K562 (cell line): ENCODE measurements around the gene CPLX3. TPM values are rescaled to one million over a fixed set of nuclear protein-coding genes. Genes with fewer than 3 reads are reported as not detected.

ENCODE experiments used
- ATAC-seq: fragments of 200-7000 bp; cut with Tn5 transposase; 3 replicates; pipeline ENCODE4 v1.9.1; 2020; ENCODE audit warnings: moderate library complexity
- BruUV-seq: library from RNA; stranded (reverse); fragments of 400-500 nt; replicated peaks from 2 replicates; lab custom pipeline; 2021; lab: Mats Ljungman, UMichigan
- CTCF ChIA-PET: fragments of 300-600 bp; formaldehyde crosslinking; extraction: SDS; loops from one replicate; lab custom pipeline; 2021; ENCODE audit warnings: low intra/inter-chr PET ratio; lab: Yijun Ruan, JAX
- POLR2A ChIA-PET: fragments of 300-600, 350-650 bp; sonication (Branson Sonifier 250); formaldehyde crosslinking; extraction: SDS; loops from one replicate; lab custom pipeline; 2021; ENCODE audit warnings: antibody characterized with exemption, inconsistent platforms; lab: Yijun Ruan, JAX
- DNase-seq, 4 experiments: peaks; one replicate each; pipeline versions ENCODE4 v3.0.0 to v3.0.0-alpha.2; 2011 to 2018; ENCODE audit warnings: low spot score in 3 of 4, mixed read lengths in 3 of 4; ENCODE audit errors: extremely low read depth in 1 of 4
- FAIRE-seq: peaks from 2 replicates; lab custom pipeline; 2011; peaks lifted over from hg19 to GRCh38; lab: Jason Lieb, UNC
- H2AFZ ChIP-seq: 2 replicates; pipeline ENCODE4 v1.6.0; 2011; ENCODE audit warnings: low read depth, low read length, control low read depth, inconsistent platforms
- H3K27ac ChIP-seq: fragments of 200-600 bp; 3 replicates; pipeline ENCODE4 v1.8.0; 2011; ENCODE audit warnings: low read depth, mild to moderate bottlenecking, control low read depth, inconsistent platforms, low read length, moderate library complexity, mixed read lengths; ENCODE audit errors: extremely low read depth
- H3K27me3 ChIP-seq, 2 experiments: fragments of 300-600 bp in 1 of 2; 2 replicates in 1 of 2; 3 replicates in 1 of 2; pipeline versions ENCODE4 v1.6.0 to v1.8.0; 2011; ENCODE audit warnings: inconsistent platforms in 2 of 2, low read length in 2 of 2, mild to moderate bottlenecking in 1 of 2, mixed read lengths in 1 of 2, moderate library complexity in 1 of 2; ENCODE audit not compliant: control insufficient read depth in 2 of 2, insufficient read depth in 2 of 2
- H3K36me3 ChIP-seq: fragments of 300-600 bp; 3 replicates; pipeline ENCODE4 v1.8.0; 2011; ENCODE audit warnings: mild to moderate bottlenecking, low read length, inconsistent platforms; ENCODE audit not compliant: control insufficient read depth, insufficient read depth
- H3K4me1 ChIP-seq, 2 experiments: fragments of 200-600 bp in 1 of 2; replicated peaks in 1 of 2; 2 replicates in 1 of 2; 3 replicates in 1 of 2; pipeline versions ENCODE4 v1.5.1 to v1.8.0; 2011; ENCODE audit warnings: inconsistent platforms in 2 of 2, low read length in 2 of 2, mild to moderate bottlenecking in 1 of 2, mixed read lengths in 1 of 2, moderate library complexity in 1 of 2; ENCODE audit not compliant: control insufficient read depth in 2 of 2, insufficient read depth in 2 of 2
- H3K4me2 ChIP-seq: 2 replicates; pipeline ENCODE4 v1.6.1; 2011; ENCODE audit warnings: low read length, control low read depth, inconsistent platforms, mixed read lengths; ENCODE audit not compliant: insufficient read depth
- H3K4me3 ChIP-seq: fragments of 200-600 bp; sonication (generic), shearing (Covaris generic); 2 replicates; pipeline ENCODE4 v1.5.1; 2016; ENCODE audit warnings: control low read depth, inconsistent platforms
- H3K79me2 ChIP-seq: fragments of 200-600 bp; 3 replicates; pipeline ENCODE4 v1.8.0; 2011; ENCODE audit warnings: low read length, inconsistent platforms; ENCODE audit not compliant: control insufficient read depth, insufficient read depth
- H3K9ac ChIP-seq, 2 experiments: 2 replicates each; pipeline versions ENCODE4 v1.6.0 to v1.6.1; 2011; ENCODE audit warnings: low read depth in 2 of 2, low read length in 2 of 2, control low read depth in 1 of 2, inconsistent platforms in 1 of 2, mild to moderate bottlenecking in 1 of 2, mixed read lengths in 1 of 2; ENCODE audit not compliant: insufficient read depth in 1 of 2
- H3K9me1 ChIP-seq: one replicate; pipeline ENCODE4 v1.6.0; 2011; ENCODE audit warnings: inconsistent platforms, mild to moderate bottlenecking, low read length, moderate library complexity; ENCODE audit not compliant: control insufficient read depth, insufficient read depth
- H3K9me3 ChIP-seq: replicated peaks from 2 replicates; pipeline ENCODE4 v1.5.1; 2011; ENCODE audit warnings: low read depth, low read length, inconsistent platforms; ENCODE audit not compliant: control insufficient read depth, insufficient read depth
- H4K20me1 ChIP-seq: replicated peaks from 2 replicates; pipeline ENCODE4 v1.6.1; 2011; ENCODE audit warnings: low read length, inconsistent platforms, mixed read lengths; ENCODE audit not compliant: control insufficient read depth, insufficient read depth
- KDM1A ChIP-seq, 2 experiments: fragments of 450-650 bp; IDR thresholded peaks; 2 replicates each; pipeline ENCODE4 v1.6.1; 2016; ENCODE audit warnings: mild to moderate bottlenecking in 2 of 2
- POLR2A ChIP-seq: fragments of 450-650 bp; conservative IDR thresholded peaks from 2 replicates; pipeline ENCODE4 v1.6.1; 2016
- THRAP3 ChIP-seq: fragments of 450-650 bp; IDR thresholded peaks from 2 replicates; pipeline ENCODE4 v1.6.1; 2016; ENCODE audit warnings: mild to moderate bottlenecking, inconsistent platforms, borderline replicate concordance
- ZNF57 ChIP-seq: fragments of 450-650 bp; formaldehyde crosslinking; IDR thresholded peaks from 2 replicates; pipeline ENCODE4 v1.4.0; 2020; ENCODE audit warnings: mild to moderate bottlenecking, moderate library complexity
- WGBS: fragments of 100-300 bp; shearing (Covaris generic); methylation state at CpG from one replicate; pipeline ENCODE4 v1.1.6; 2016; ENCODE audit warnings: low coverage, mixed read lengths; ENCODE audit not compliant: insufficient coverage; ENCODE audit errors: missing lambda C conversion rate; 5-methylcytosine and 5-hydroxymethylcytosine counted together
- in situ Hi-C: fragments of 300-500 bp; cut with MboI; formaldehyde crosslinking; loops from 4 replicates; pipeline ENCODE4 v1.15.0; 2018; ENCODE audit warnings: inconsistent platforms, mixed read lengths
- intact Hi-C: fragments of 100-400 bp; cut with micrococcal nuclease; formaldehyde crosslinking; loops from 2 replicates; pipeline ENCODE4 v1.14.2; 2022
- polyA plus RNA-seq, 8 experiments: library from polyadenylated mRNA; depleted of rRNA in 4 of 8; stranded (reverse) in 5 of 8; unstranded in 3 of 8; fragments of >200 nt; fragmentation: Nextera tagmentation in 2 of 8; fragmentation: Illumina TruSeq in 1 of 8; extraction: Ambion mirVana in 2 of 8; extraction: Trizol in 1 of 8; gene quantifications; 2 replicates each; pipeline versions ENCODE4 v1.2.1 to v1.2.3, GENCODE V29; 2011 to 2014; ENCODE audit warnings: inconsistent platforms in 1 of 8, missing spikeins in 1 of 8
- total RNA-seq, 7 experiments: library from RNA; depleted of rRNA in 6 of 7; stranded (reverse); fragments of >200 nt in 6 of 7; fragmentation: Illumina TruSeq in 2 of 7; extraction: Trizol in 2 of 7; gene quantifications; 2 replicates each; pipeline versions ENCODE4 v1.2.1 to v1.2.3, GENCODE V29; 2011 to 2021; ENCODE audit warnings: low replicate concordance in 1 of 7

Gene CPLX3
- total and polyA plus RNA-seq, 9 of the 15 experiments (the other 6 are each of a cell fraction or from before 2014, with no cell fraction given): not detected

- in situ Hi-C loops (no loop called here), intact Hi-C loops (no loop called here)
- no peak for DNase-seq
- TF ChIP-seq THRAP3 (no peak), POLR2A (0 out of 2 replicates have a peak, but pooled peaks have one; percentile 9)
- no peak for FAIRE-seq
- ATAC-seq: no peak
- ChIA-PET CTCF (interaction anchor here (0.6 to 1.3 kb wide), 2 partner anchors 34 to 116 kb away, joined by 4 to 6 read pairs; no protein-coding TSS in a partner anchor), POLR2A (interaction anchor here (0.6 to 1.2 kb wide), 4 partner anchors 28 to 859 kb away, joined by 3 to 4 read pairs (median 4); no protein-coding TSS in a partner anchor)
- no peak overlapping the region for H3K4me2 ChIP-seq
- peaks cover 7% of the 10 kb centered on the region for H3K9me1 ChIP-seq
- H3K4me1 ChIP-seq: peaks cover 0 to 27% of the 10 kb centered on the region in 2 experiments; a peak in 3 of 5 replicates
- peaks cover 42% of the 10 kb centered on the region; the same call in 2 of the 3 replicates for H3K36me3 ChIP-seq
- no peak overlapping the region for H3K4me3 ChIP-seq
- H3K9me3 ChIP-seq: no peaks in the 10 kb centered on the region
- peak overlapping the region in 1 of 2 experiments; percentile 52; a peak in 1 of 4 replicates for H3K9ac ChIP-seq
- no peak overlapping the region for H3K27ac ChIP-seq
- H2AFZ ChIP-seq: no peak overlapping the region
- no peaks in the 10 kb centered on the region for H3K79me2 ChIP-seq
- peaks cover 0 to 8% of the 10 kb centered on the region in 2 experiments; a peak in 1 of 5 replicates for H3K27me3 ChIP-seq
- 65% methylated on average over 5 of the region's 6 CpGs for WGBS
- H4K20me1 ChIP-seq: peaks cover 1% of the 10 kb centered on the region
- BruUV-seq: no TSS peak
Observed at GRCh38 chr15:74804935-74805334, 21.5 kb upstream of the CPLX3 start.

- in situ Hi-C loops: no loop called here
- intact Hi-C loops: no loop called here
- WGBS: 3% methylated on average over 5 of the region's 5 CpGs
Observed at GRCh38 chr15:74807282-74807681, 19.1 kb upstream of the CPLX3 start.

More at GRCh38 chr15:74807282-74807681, 19.1 kb upstream of the CPLX3 start:
- no TSS peak for BruUV-seq
- H3K9me1 ChIP-seq: no peaks in the 10 kb centered on the region
- H3K79me2 ChIP-seq: no peaks in the 10 kb centered on the region
- H3K4me1 ChIP-seq: peaks cover 0 to 7% of the 10 kb centered on the region in 2 experiments; a peak in 2 of 5 replicates
- H3K9me3 ChIP-seq: no peaks in the 10 kb centered on the region
- H3K4me3 ChIP-seq: no peak overlapping the region
- H3K4me2 ChIP-seq: no peak overlapping the region
- peaks cover 20% of the 10 kb centered on the region; the same call in 1 of the 3 replicates for H3K36me3 ChIP-seq
- no peak overlapping the region for H3K27ac ChIP-seq
- FAIRE-seq (no peak), ATAC-seq (peak; percentile 37; the same call in 2 of the 3 replicates), DNase-seq (no peak)
- TF ChIP-seq KDM1A (IDR thresholded peaks at IDR 0.05): 0 out of 4 replicates have a peak, but pooled peaks have one; percentile 20 to 21
- TF ChIP-seq ZNF57 (CRISPR knock-in tag): no peak
- H3K27me3 ChIP-seq: peaks cover 0 to 9% of the 10 kb centered on the region in 2 experiments; a peak in 2 of 5 replicates
- CTCF ChIA-PET: no interaction called here
- POLR2A ChIA-PET: interaction anchor here (0.5 to 0.6 kb wide), 2 partner anchors 17 to 38 kb away, joined by 3 read pairs; no protein-coding TSS in a partner anchor
- H2AFZ ChIP-seq: no peak overlapping the region
- H3K9ac ChIP-seq: no peak overlapping the region
- no peaks in the 10 kb centered on the region; the same call in 1 of the 2 replicates for H4K20me1 ChIP-seq
